ENCODE data around the gene NLGN1.
A peak's percentile ranks its signal among the peaks of the same experiment; 100 is the strongest.

NLGN1 gene

DNA sequence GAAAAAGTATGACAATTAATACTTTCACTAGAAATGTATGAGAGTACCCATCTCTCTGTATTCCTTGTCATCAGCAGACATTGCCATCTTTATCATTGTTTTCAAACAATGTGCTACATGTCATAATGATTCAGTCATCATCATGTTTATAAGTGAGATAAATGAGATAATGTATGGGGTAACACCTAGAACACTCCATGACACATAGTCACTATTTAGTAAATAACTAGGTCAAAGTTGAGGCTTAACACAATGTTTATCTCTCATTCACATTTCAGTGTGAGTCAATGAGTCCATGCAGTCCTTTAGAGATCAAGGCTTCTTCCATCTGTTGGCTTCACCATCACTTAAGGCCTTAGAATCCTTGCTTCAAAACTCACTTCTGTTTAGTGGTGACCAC lies 70.0 kb downstream of the NLGN1 start:
- POLR2A ChIA-PET: no interaction called here
- no peak for TF ChIP-seq TARDBP (IDR thresholded peaks at IDR 0.05)
- TF ChIP-seq LEF1 (IDR thresholded peaks at IDR 0.05; ENCODE audit: borderline replicate concordance): no peak
- TF ChIP-seq L3MBTL2 (conservative IDR thresholded peaks at IDR 0.05): no peak
- TF ChIP-seq ELF4 (IDR thresholded peaks at IDR 0.05): no peak
- no peak for TF ChIP-seq HDGF (IDR thresholded peaks at IDR 0.05; ENCODE audit: borderline replicate concordance)
- TF ChIP-seq FOXM1 (IDR thresholded peaks at IDR 0.05; ENCODE audit: borderline replicate concordance): no peak
- no peak for TF ChIP-seq ARNT (IDR thresholded peaks at IDR 0.05)
- no peak for TF ChIP-seq SUZ12 (IDR thresholded peaks at IDR 0.05)
- no peak for TF ChIP-seq FOXK2 (IDR thresholded peaks at IDR 0.05)
- TF ChIP-seq FOXA1 (IDR thresholded peaks at IDR 0.05): no peak
- no peak for TF ChIP-seq ZNF384 (IDR thresholded peaks at IDR 0.05)
- TF ChIP-seq, protein P1, sequence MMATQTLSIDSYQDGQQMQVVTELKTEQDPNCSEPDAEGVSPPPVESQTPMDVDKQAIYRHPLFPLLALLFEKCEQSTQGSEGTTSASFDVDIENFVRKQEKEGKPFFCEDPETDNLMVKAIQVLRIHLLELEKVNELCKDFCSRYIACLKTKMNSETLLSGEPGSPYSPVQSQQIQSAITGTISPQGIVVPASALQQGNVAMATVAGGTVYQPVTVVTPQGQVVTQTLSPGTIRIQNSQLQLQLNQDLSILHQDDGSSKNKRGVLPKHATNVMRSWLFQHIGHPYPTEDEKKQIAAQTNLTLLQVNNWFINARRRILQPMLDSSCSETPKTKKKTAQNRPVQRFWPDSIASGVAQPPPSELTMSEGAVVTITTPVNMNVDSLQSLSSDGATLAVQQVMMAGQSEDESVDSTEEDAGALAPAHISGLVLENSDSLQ (IDR thresholded peaks at IDR 0.05): no peak
- no peak for DNase-seq (ENCODE audit: extremely low spot score)
- CTCF ChIA-PET: no interaction called here

DNA sequence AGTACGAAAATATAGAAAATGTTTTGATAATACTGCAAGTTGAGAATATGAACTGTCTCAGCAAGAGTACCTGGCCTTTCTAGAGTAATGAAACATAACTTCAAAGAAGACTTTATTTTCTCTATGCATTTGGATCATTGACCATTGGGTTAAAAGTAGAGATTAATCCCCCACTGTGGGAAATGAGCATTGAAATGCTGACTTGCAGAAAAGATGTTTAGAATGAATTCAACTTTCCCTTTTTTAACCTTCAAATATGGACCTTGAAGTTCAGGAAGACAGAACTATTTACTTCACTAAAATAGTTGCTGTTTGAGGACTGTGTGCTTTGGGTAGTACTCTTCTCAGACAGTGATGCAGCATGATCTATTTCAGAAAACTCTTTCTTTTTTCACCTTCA lies 75.7 kb downstream of the NLGN1 start:
- CTCF ChIA-PET: no interaction called here
- POLR2A ChIA-PET: no interaction called here
- TF ChIP-seq ZNF384 (IDR thresholded peaks at IDR 0.05): no peak
- no peak for TF ChIP-seq HDGF (IDR thresholded peaks at IDR 0.05; ENCODE audit: borderline replicate concordance)
- no peak for TF ChIP-seq ARNT (IDR thresholded peaks at IDR 0.05)
- no peak for TF ChIP-seq L3MBTL2 (conservative IDR thresholded peaks at IDR 0.05)
- DNase-seq (ENCODE audit: extremely low spot score): no peak

DNA sequence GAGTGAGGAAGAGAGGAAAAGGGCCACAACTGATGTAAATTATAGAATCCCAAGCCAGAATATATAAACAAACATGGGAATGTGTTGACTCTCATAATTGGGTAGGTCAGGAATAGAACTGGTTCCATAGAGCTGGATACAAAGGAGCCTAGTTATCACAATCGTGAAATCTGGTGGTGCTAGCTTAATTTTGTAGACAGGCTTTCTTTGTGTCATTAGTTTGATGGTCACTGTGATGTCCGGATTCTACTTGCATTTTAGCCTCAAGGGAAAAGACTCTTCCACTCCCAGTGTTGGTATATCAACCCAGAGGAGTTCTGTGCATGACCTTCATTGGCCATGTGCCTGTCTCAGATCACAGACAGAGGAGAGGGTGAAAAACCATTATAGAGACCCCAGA lies 81.8 kb downstream of the NLGN1 start:
- CTCF ChIA-PET: no interaction called here
- DNase-seq (ENCODE audit: extremely low spot score): no peak
- POLR2A ChIA-PET: no interaction called here
- TF ChIP-seq HDGF (IDR thresholded peaks at IDR 0.05; ENCODE audit: borderline replicate concordance) (no peak), LEF1 (IDR thresholded peaks at IDR 0.05; ENCODE audit: borderline replicate concordance) (no peak), TARDBP (IDR thresholded peaks at IDR 0.05) (no peak), ARNT (IDR thresholded peaks at IDR 0.05) (no peak), SP1 (IDR thresholded peaks at IDR 0.05) (no peak), FOXM1 (IDR thresholded peaks at IDR 0.05; ENCODE audit: borderline replicate concordance) (no peak), SUZ12 (IDR thresholded peaks at IDR 0.05) (no peak), BHLHE40 (IDR thresholded peaks at IDR 0.05; ENCODE audit: borderline replicate concordance) (no peak), L3MBTL2 (conservative IDR thresholded peaks at IDR 0.05) (no peak), FOXA1 (IDR thresholded peaks at IDR 0.05) (no peak), NFRKB (IDR thresholded peaks at IDR 0.05) (no peak), ZNF384 (IDR thresholded peaks at IDR 0.05) (no peak)
- TF ChIP-seq, protein P1 (IDR thresholded peaks at IDR 0.05): no peak

DNA sequence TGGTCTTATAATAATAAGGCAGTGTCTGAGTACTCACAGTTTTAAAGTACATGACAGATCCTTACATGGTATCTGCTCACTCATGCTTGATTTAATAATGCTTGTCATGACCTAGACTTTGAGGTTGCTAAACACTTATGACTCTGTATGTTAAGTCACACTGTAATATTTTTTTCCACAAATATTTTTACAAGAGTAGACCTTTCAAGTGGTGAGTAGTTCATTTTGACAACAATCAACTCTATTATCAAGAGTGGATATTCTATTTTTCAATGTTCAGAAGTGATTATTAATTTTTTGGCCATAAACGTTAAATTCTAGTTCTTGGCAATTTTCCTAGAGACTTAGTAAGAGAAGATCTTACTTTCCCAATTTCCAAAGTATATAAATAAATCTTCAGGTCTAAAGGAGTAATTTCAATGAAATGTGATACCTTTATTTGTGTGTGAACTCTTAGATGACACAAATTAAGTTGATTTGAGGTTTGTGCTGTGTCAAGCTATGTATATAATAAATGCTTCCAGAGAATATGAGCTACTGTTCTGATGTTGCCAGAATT lies 104.5 kb downstream of the NLGN1 start:
- POLR2A ChIA-PET: no interaction called here
- no peak for DNase-seq (ENCODE audit: extremely low spot score)
- CTCF ChIA-PET: no interaction called here
- TF ChIP-seq HDGF (IDR thresholded peaks at IDR 0.05; ENCODE audit: borderline replicate concordance): no peak
- TF ChIP-seq, protein P1 (IDR thresholded peaks at IDR 0.05): peak; percentile 75
- TF ChIP-seq ARNT (IDR thresholded peaks at IDR 0.05): no peak

DNA sequence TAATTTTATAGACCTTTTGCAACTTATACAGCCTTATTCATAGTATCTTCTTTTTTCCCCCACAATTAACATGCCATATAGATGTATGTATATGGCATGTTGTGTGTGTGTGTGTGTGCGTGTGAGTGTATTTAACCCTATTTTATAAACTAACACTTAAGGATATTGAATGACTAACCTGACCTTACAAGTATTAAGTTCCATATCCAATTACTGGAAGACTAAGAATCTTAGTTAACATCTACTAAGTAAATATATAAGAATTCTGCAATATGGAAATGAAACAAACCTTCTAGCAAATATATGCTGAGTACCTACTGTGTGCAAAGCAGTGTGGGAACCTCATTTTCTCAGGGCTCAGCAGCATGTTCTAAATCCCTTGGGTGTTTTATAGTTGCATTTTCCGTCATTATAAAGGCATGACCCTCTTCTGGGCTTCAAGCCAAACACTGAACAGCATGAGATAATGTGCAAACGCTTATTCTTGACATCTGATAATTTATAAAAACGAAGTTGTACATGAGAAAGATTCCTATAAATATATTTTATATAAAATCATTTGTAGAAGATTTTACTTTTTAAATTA lies 105.5 kb downstream of the NLGN1 start:
- POLR2A ChIA-PET: no interaction called here
- CTCF ChIA-PET: no interaction called here
- DNase-seq (ENCODE audit: extremely low spot score): peak; percentile 28
- TF ChIP-seq SUZ12 (IDR thresholded peaks at IDR 0.05) (no peak), ZNF384 (IDR thresholded peaks at IDR 0.05) (no peak), HDGF (IDR thresholded peaks at IDR 0.05; ENCODE audit: borderline replicate concordance) (no peak), FOXM1 (IDR thresholded peaks at IDR 0.05; ENCODE audit: borderline replicate concordance) (no peak), ARNT (IDR thresholded peaks at IDR 0.05) (peak; percentile 61; the same call in 1 of the 2 replicates), SP1 (IDR thresholded peaks at IDR 0.05) (no peak), FOXA1 (IDR thresholded peaks at IDR 0.05) (no peak), LEF1 (IDR thresholded peaks at IDR 0.05; ENCODE audit: borderline replicate concordance) (no peak), FOXK2 (IDR thresholded peaks at IDR 0.05) (no peak), CTBP1 (IDR thresholded peaks at IDR 0.05; ENCODE audit: borderline replicate concordance) (peak; percentile 51; the same call in 1 of the 2 replicates), NFRKB (IDR thresholded peaks at IDR 0.05) (no peak), L3MBTL2 (conservative IDR thresholded peaks at IDR 0.05) (peak; percentile 20; the same call in 1 of the 2 replicates), TARDBP (IDR thresholded peaks at IDR 0.05) (no peak), BHLHE40 (IDR thresholded peaks at IDR 0.05; ENCODE audit: borderline replicate concordance) (no peak), ELF4 (IDR thresholded peaks at IDR 0.05) (no peak)
- TF ChIP-seq, protein P1 (IDR thresholded peaks at IDR 0.05): 0 out of 2 replicates have a peak, but pooled peaks have one; percentile 18

DNA sequence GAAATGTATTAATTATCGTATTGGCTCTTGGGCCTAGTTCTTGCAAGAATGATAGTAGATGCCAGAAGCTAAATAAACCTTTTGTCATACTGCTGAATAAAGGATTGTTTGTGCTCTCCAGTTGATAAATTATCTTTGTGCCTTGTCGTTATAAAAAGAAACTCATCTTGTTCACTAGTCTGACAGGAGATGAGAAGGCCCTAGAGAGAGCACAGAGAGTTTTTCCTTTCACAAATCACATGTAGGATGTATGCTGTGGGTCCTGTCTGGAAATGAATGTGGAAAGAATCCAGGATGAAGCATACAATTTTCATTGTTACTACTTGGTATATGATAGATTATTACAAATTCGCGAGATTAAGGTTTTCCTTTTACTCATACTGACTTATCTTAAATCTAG lies 113.0 kb downstream of the NLGN1 start:
- no peak for TF ChIP-seq CTBP1 (IDR thresholded peaks at IDR 0.05; ENCODE audit: borderline replicate concordance)
- no peak for TF ChIP-seq FOXK2 (IDR thresholded peaks at IDR 0.05)
- no peak for TF ChIP-seq TARDBP (IDR thresholded peaks at IDR 0.05)
- no peak for TF ChIP-seq LEF1 (IDR thresholded peaks at IDR 0.05; ENCODE audit: borderline replicate concordance)
- TF ChIP-seq FOXM1 (IDR thresholded peaks at IDR 0.05; ENCODE audit: borderline replicate concordance): no peak
- TF ChIP-seq HDGF (IDR thresholded peaks at IDR 0.05; ENCODE audit: borderline replicate concordance): no peak
- TF ChIP-seq FOXA1 (IDR thresholded peaks at IDR 0.05): no peak
- TF ChIP-seq, protein P1 (IDR thresholded peaks at IDR 0.05): no peak
- TF ChIP-seq L3MBTL2 (conservative IDR thresholded peaks at IDR 0.05): no peak
- TF ChIP-seq SP1 (IDR thresholded peaks at IDR 0.05): no peak
- TF ChIP-seq NFRKB (IDR thresholded peaks at IDR 0.05): no peak
- TF ChIP-seq ELF4 (IDR thresholded peaks at IDR 0.05): no peak
- TF ChIP-seq BHLHE40 (IDR thresholded peaks at IDR 0.05; ENCODE audit: borderline replicate concordance): no peak
- no peak for DNase-seq (ENCODE audit: extremely low spot score)
- POLR2A ChIA-PET: no interaction called here
- CTCF ChIA-PET: no interaction called here
